GM18951 (cell line): ENCODE results near the gene CCDC106.

Source experiments
- POLR2A ChIP-seq: IDR thresholded peaks from 4 replicates; pipeline ENCODE4 v1.6.1; 2011; ENCODE audit warnings: mild to moderate bottlenecking; ENCODE audit not compliant: insufficient read length, insufficient read depth; ENCODE audit errors: extremely low read depth
- in situ Hi-C: fragments of 300-500 bp; cut with MboI; formaldehyde crosslinking; loops from one replicate; pipeline ENCODE4 v1.12.0; 2022; ENCODE audit warnings: low sequenced_read_pairs, mixed read lengths, inconsistent platforms; ENCODE audit not compliant: unreplicated experiment

Gene CCDC106

GRCh38 chr19:55694656-55695491 lies 46.9 kb downstream of the CCDC106 start:
- in situ Hi-C loops, result no loop called here
- TF ChIP-seq POLR2A, result no peak

DNA sequence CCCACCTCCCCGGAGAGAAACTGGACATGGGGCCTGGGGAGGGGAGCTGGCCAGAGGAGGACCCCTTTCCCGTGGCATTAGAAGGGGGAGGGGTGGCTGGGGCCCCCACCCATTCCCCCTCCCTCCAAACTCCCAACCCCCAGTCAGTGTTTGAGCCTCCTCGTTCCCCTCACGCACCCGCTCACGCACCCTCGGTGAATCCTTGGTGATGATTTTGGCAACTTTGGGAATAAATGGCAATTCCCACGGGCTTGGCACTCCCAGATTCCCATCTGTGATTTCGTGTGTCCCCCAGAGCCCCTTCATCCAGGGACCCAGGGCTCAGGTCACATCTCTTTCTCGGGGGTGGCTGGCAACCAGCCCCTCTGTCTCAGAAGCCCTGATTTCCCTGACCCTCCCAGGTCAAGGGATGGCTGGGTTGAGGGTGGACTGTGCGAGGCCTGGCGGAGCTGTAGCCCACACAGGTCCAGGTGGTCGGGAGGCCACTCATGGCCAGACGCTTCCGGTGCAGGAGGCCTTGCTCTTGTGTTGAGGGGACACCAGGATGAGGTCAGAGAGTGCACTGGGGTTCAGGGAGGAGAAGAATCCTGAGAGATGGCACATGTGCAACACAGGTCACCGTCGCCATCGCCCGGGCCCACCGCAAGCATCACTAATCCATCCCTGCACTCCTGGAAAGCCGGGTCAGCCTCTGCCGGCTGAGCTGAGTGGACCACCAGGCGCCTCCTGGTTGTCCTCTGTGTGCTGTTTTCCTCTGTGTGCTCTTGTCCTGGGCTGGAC lies 47.7 kb downstream of the CCDC106 start:
- no peak for TF ChIP-seq POLR2A
- in situ Hi-C loops, result no loop called here

- TF ChIP-seq POLR2A, result no peak
- in situ Hi-C loops, result no loop called here
Observed at GRCh38 chr19:55696301-55697068, 48.5 kb downstream of the CCDC106 start.

- in situ Hi-C loops, result no loop called here
- no peak for TF ChIP-seq POLR2A
Observed at GRCh38 chr19:55697069-55697440, 49.0 kb downstream of the CCDC106 start.

DNA sequence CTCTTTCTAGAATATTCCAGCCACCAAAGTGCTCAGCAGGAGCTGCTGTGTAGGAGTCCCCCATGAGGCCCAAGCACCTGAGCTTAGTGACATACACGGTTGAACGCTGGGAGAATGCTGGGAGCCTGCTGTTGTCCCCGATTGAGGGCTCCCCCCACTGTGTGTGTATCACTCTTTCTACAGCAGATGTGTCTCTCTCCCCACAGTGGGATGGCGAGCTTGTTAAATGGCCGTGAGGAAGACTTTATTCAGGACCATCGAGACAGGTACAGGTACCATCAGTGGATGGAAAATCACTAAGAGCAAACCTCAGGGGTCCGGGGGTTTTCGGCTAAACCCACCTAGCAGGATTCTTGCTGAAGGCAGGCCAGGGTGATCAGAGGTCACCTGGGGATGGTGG lies 49.7 kb downstream of the CCDC106 start:
- in situ Hi-C loops, result no loop called here
- TF ChIP-seq POLR2A, result no peak

- TF ChIP-seq POLR2A, result no peak
- in situ Hi-C loops, result no loop called here
Observed at GRCh38 chr19:55698256-55698655, 50.2 kb downstream of the CCDC106 start.

DNA sequence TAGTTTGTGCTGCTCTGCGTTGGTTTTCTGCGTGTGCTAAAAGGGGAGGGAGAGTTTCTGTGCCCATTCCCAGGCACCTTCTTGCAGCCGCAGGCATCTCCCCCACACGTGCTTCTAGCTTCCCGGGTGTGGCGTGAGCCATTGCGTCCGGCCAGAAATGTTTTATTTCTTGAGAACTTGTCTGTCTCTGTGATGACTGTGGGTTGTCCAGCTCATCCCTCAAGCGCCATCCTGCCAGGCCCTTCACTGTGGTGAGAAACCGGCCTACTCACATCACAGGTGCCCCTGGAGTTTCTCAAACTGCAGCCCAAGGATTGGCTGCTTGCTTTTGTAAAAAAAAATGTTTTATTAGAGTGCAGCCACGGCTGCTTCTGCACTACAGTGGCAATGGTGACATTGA lies 51.2 kb downstream of the CCDC106 start:
- TF ChIP-seq POLR2A, result no peak
- in situ Hi-C loops, result no loop called here

- TF ChIP-seq POLR2A, result no peak
- in situ Hi-C loops, result no loop called here
Observed at GRCh38 chr19:55700813-55701212, 52.8 kb downstream of the CCDC106 start.

- no peak for TF ChIP-seq POLR2A
- in situ Hi-C loops, result no loop called here
Observed at GRCh38 chr19:55702131-55702627, 54.2 kb downstream of the CCDC106 start.
